Colonic mucosa (tissue), 4 donors: ENCODE data around the gene HEG1. TPM values are rescaled to one million over a fixed set of nuclear protein-coding genes. Genes with fewer than 3 reads are reported as not detected.

Experiments
- DNase-seq: peaks from one replicate; pipeline ENCODE4 v3.0.0-alpha.2; 2020
- H3K27ac ChIP-seq: fragments of 200-600 bp; one replicate; pipeline ENCODE4 v1.8.0; 2021
- H3K27me3 ChIP-seq: fragments of 200-600 bp; one replicate; pipeline ENCODE4 v1.8.0; 2021
- H3K36me3 ChIP-seq: fragments of 200-600 bp; one replicate; pipeline ENCODE4 v1.8.0; 2021
- H3K4me1 ChIP-seq: fragments of 200-600 bp; one replicate; pipeline ENCODE4 v1.8.0; 2021; ENCODE audit warnings: mild to moderate bottlenecking
- H3K4me3 ChIP-seq: fragments of 200-600 bp; one replicate; pipeline ENCODE4 v1.8.0; 2021
- H3K9ac ChIP-seq, 2 donors: one replicate each; pipeline ENCODE4 v1.7.0; 2013; ENCODE audit warnings: control low read depth in 2 of 2, low read depth in 2 of 2, low read length in 2 of 2
- H3K9me3 ChIP-seq: fragments of 200-600 bp; one replicate; pipeline ENCODE4 v1.8.0; 2021
- intact Hi-C: fragments of 100-400 bp; cut with DNase I; formaldehyde crosslinking; loops from one replicate; pipeline ENCODE4 v1.14.1; 2022
- total RNA-seq, 2 donors: library from RNA; stranded (reverse); fragmentation: NEBNext Ultra II Directional in 1 of 2; extraction: Animal tissue kit (Norgen Biotek cat#: 25700) in 1 of 2; gene quantifications; one replicate each; pipeline ENCODE4 v1.2.1, GENCODE V29; 2021
- TF ChIP-seq, protein P1 (sequence below): fragments of 200-600 bp; IDR thresholded peaks from one replicate; pipeline ENCODE4 v1.8.0; 2022; ENCODE audit warnings: antibody characterized with exemption, mild to moderate bottlenecking
- donor health status: healthy.
- donor health status: DM: no; HTN: no; CAD: no.
- donor health status: DM: no; HTN: no; CAD: no.

Gene HEG1
- total RNA-seq, 2 donors from 2014 or later, result 5.1 to 10.7 TPM

DNA sequence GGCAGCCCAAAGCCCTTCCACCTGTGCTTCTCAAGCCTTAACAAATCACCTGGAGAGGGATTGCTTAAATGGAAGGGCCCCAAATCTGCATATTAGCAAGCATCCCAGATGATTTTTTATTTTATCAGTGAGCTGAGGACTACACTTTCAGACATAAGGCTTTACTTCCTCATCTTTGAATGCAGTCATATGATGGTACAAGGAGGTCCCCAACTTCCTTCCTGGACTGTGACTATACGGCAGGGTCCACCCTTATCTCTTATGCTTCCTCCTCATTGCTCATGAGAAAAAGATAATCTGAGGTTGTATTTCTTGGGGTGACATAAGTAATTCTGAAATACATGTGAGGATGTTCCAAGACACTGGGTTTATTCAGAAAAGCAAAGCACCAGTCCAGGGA lies 13.7 kb upstream of the HEG1 start:
- Histone ChIP-seq H3K36me3 (no peaks in the 10 kb centered on the region), H3K4me1 (no peaks in the 10 kb centered on the region), H3K27me3 (no peaks in the 10 kb centered on the region), H3K4me3 (no peak overlapping the region), H3K9ac (no peak overlapping the region), H3K9me3 (no peaks in the 10 kb centered on the region), H3K27ac (no peak overlapping the region)
- TF ChIP-seq, protein P1, sequence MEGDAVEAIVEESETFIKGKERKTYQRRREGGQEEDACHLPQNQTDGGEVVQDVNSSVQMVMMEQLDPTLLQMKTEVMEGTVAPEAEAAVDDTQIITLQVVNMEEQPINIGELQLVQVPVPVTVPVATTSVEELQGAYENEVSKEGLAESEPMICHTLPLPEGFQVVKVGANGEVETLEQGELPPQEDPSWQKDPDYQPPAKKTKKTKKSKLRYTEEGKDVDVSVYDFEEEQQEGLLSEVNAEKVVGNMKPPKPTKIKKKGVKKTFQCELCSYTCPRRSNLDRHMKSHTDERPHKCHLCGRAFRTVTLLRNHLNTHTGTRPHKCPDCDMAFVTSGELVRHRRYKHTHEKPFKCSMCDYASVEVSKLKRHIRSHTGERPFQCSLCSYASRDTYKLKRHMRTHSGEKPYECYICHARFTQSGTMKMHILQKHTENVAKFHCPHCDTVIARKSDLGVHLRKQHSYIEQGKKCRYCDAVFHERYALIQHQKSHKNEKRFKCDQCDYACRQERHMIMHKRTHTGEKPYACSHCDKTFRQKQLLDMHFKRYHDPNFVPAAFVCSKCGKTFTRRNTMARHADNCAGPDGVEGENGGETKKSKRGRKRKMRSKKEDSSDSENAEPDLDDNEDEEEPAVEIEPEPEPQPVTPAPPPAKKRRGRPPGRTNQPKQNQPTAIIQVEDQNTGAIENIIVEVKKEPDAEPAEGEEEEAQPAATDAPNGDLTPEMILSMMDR, result no peak
- no peak for DNase-seq
- intact Hi-C loops, result no loop called here

DNA sequence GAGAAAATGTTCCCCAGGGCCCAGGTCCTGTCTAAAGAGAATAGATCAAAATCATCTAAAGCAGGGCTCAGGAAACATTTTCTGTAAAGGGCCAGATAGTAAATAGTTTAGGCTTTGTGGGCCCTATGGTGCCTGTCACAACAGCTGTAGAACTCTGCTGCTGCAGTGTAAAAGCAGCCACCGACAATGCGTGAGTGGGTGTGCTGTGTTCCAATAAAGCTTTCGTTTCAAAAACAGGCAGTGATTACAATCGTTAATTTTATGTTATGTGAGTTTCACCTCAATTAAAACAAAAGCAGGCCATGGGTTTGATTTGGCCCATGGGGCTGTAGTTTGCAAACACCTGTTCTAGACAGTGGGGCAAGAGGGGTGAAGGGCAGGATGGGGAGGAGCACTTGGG lies 12.5 kb upstream of the HEG1 start:
- no peak overlapping the region for H3K9ac ChIP-seq
- no peak overlapping the region for H3K4me3 ChIP-seq
- H3K4me1 ChIP-seq, result no peaks in the 10 kb centered on the region
- intact Hi-C loops, result no loop called here
- TF ChIP-seq, protein P1, result no peak
- H3K27ac ChIP-seq, result no peak overlapping the region
- DNase-seq, result no peak
- no peaks in the 10 kb centered on the region for H3K9me3 ChIP-seq
- no peaks in the 10 kb centered on the region for H3K27me3 ChIP-seq
- no peaks in the 10 kb centered on the region for H3K36me3 ChIP-seq

DNA sequence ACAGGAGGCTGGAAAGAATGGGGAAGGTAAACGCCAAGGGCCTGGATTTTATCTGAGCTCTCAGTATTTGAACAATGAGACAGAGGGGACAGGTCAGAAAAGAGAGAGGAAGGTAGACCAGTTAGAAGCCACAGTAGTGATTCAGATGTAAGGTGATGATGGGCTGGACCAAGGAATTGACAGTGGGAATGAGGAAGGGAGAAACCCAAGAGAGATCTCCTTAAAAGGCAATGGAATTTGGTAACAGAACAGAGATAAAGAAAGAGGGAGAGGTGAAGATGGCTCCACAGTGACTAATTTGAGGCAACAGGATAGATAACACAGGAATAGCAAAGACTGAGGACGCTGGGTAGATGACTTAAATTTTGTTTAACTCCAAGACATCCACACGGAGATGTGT lies 11.4 kb upstream of the HEG1 start:
- no peaks in the 10 kb centered on the region for H3K4me1 ChIP-seq
- no peaks in the 10 kb centered on the region for H3K36me3 ChIP-seq
- H3K9me3 ChIP-seq, result no peaks in the 10 kb centered on the region
- intact Hi-C loops, result no loop called here
- H3K27ac ChIP-seq, result no peak overlapping the region
- no peak overlapping the region for H3K9ac ChIP-seq
- no peak overlapping the region for H3K4me3 ChIP-seq
- DNase-seq, result no peak
- H3K27me3 ChIP-seq, result no peaks in the 10 kb centered on the region
- TF ChIP-seq, protein P1, result no peak

DNA sequence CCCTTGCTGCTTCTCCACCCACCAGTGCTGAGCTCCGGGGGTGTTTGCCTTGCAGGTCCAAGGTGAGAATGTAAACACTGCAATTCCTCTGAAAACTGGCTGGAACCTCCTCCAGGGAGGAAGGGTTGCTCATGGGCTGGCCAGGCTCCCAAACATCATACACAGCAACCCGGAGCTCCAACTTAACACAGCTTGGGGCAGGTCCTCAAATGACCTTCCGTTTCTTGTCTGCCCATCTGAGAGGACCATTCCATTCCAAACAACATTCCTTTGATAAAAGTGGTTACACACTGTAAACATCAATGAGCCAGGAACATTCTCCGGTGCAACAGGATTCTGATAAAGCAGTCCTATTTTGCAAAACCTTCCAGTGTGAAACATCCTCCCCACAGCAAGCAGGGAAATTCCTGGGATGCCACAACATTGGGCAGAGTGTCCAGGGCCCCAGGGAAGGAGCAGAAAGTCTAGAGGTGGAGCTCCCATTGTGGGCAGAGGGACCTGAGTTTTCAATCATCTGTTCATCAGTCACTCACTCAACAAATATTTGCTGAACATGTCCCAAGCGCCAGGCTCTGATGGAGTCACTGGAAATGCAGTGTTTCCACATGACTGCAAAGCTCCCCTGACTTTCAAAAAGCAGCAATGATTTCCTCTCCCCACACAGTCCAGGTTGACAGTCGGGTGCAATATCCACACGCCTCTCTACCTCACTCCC lies 7.3 kb upstream of the HEG1 start:
- Histone ChIP-seq H3K27me3 (no peaks in the 10 kb centered on the region), H3K9ac (no peak overlapping the region), H3K9me3 (no peaks in the 10 kb centered on the region), H3K4me3 (no peak overlapping the region), H3K4me1 (no peaks in the 10 kb centered on the region), H3K36me3 (no peaks in the 10 kb centered on the region), H3K27ac (no peak overlapping the region)
- TF ChIP-seq, protein P1, result no peak
- intact Hi-C loops, result no loop called here
- no peak for DNase-seq

DNA sequence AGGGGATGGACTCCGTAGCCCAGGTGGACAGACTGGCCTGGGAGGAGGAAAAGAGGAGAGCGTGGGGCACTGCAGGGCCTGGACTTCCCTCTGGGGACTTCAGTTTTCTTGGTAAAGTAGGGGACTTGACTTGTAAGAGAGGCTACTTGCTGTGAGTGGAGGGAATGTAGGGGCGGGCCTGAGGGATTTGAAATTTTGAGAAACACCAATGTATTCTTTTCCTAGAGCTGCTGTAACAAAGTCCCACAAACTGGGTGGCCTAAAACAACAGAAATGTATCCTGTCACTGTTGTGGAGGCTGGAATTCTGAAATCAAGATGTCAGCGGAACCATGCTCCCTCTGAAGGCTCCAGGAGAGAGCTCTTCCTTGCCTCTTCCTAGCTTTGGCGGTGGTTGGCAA lies 5.8 kb upstream of the HEG1 start:
- intact Hi-C loops, result no loop called here
- H3K27me3 ChIP-seq, result no peaks in the 10 kb centered on the region
- no peak for DNase-seq
- H3K4me1 ChIP-seq, result no peaks in the 10 kb centered on the region
- H3K27ac ChIP-seq, result no peak overlapping the region
- TF ChIP-seq, protein P1, result no peak
- H3K36me3 ChIP-seq, result no peaks in the 10 kb centered on the region
- no peaks in the 10 kb centered on the region for H3K9me3 ChIP-seq
- no peak overlapping the region for H3K9ac ChIP-seq
- no peak overlapping the region for H3K4me3 ChIP-seq
